ENCODE results near the gene PHF21B. TPM values are rescaled to one million over a fixed set of nuclear protein-coding genes. Genes with fewer than 3 reads are reported as not detected.

PHF21B gene
- total RNA-seq, 1 experiment from 2014 or later, result 4.5 TPM

DNA sequence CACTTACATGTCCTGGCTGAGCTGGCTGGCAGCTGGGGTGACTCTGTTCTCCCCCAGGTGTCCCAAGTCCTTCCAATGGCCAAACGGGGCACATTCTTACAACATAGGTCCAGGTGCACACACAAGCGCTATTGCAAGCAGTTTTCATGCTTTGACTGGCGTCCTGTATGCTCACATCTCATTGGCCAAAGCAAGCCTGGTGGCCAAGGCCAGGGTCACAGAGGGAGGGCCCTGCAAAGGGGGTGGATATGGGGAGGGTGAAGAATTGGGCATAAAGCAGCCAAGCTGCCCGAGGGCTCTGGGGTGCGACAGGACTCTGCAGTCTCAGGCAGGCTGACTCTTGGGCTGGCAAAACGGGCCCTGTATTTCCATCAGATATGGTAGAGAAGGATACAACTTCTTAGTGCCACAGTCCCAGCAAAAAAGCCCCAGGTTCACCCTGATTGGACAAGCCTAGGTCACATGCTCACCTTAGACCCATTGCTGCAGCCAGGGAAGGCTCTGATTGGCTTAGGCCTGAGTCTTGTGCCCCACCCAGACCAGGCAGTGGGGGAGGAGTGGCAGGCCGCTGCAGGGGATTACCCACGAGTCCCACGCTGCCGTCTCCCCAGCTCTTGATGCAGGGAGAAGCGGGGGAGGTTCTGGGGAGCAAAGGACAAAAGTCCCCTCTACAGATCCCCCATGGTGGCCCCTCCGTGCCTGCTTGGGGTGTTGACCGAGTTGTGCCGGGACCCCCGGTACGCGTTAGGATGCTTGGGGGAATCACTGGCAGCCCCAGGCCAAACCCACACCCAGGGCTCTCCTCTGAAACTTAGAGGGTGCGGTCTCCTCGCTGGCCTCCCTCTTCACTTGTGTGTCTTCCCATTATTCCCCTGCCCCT is 146.6 kb downstream of the PHF21B start:
- Histone ChIP-seq H3K36me3 (ENCODE audit: control insufficient read depth, insufficient read depth, low read length) (no peaks in the 10 kb centered on the region), H3K9me3 (ENCODE audit: control insufficient read depth, insufficient read depth, low read depth, low read length) (no peaks in the 10 kb centered on the region), H3K4me3 (ENCODE audit: low read depth in 2 of 2, low read length in 2 of 2) (no peak overlapping the region), H3K27me3 (ENCODE audit: control insufficient read depth, insufficient read depth, low read length) (no peaks in the 10 kb centered on the region), H3K27ac (ENCODE audit: low read length) (no peak overlapping the region), H3K4me1 (ENCODE audit: control insufficient read depth, insufficient read depth, low read length) (no peaks in the 10 kb centered on the region)
- POLR2A ChIA-PET, result no interaction called here
- ATAC-seq, result no peak
- no TSS peak for BruUV-seq (replicated peaks)
- TF ChIP-seq, protein P1, sequence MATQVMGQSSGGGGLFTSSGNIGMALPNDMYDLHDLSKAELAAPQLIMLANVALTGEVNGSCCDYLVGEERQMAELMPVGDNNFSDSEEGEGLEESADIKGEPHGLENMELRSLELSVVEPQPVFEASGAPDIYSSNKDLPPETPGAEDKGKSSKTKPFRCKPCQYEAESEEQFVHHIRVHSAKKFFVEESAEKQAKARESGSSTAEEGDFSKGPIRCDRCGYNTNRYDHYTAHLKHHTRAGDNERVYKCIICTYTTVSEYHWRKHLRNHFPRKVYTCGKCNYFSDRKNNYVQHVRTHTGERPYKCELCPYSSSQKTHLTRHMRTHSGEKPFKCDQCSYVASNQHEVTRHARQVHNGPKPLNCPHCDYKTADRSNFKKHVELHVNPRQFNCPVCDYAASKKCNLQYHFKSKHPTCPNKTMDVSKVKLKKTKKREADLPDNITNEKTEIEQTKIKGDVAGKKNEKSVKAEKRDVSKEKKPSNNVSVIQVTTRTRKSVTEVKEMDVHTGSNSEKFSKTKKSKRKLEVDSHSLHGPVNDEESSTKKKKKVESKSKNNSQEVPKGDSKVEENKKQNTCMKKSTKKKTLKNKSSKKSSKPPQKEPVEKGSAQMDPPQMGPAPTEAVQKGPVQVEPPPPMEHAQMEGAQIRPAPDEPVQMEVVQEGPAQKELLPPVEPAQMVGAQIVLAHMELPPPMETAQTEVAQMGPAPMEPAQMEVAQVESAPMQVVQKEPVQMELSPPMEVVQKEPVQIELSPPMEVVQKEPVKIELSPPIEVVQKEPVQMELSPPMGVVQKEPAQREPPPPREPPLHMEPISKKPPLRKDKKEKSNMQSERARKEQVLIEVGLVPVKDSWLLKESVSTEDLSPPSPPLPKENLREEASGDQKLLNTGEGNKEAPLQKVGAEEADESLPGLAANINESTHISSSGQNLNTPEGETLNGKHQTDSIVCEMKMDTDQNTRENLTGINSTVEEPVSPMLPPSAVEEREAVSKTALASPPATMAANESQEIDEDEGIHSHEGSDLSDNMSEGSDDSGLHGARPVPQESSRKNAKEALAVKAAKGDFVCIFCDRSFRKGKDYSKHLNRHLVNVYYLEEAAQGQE (IDR thresholded peaks at IDR 0.05; ENCODE audit: insufficient read depth in 1 of 2, low read depth in 2 of 2, low read length in 1 of 2), result no peak
- TF ChIP-seq POLR2AphosphoS5 (IDR thresholded peaks at IDR 0.05; ENCODE audit: low read depth, low read length) (no peak), SIN3A (IDR thresholded peaks at IDR 0.05; ENCODE audit: borderline replicate concordance, insufficient read depth, low read depth, low read length) (no peak), TCF7L2 (IDR thresholded peaks at IDR 0.05; ENCODE audit: low read depth, low read length) (no peak)
- TF ChIP-seq, protein P2, sequence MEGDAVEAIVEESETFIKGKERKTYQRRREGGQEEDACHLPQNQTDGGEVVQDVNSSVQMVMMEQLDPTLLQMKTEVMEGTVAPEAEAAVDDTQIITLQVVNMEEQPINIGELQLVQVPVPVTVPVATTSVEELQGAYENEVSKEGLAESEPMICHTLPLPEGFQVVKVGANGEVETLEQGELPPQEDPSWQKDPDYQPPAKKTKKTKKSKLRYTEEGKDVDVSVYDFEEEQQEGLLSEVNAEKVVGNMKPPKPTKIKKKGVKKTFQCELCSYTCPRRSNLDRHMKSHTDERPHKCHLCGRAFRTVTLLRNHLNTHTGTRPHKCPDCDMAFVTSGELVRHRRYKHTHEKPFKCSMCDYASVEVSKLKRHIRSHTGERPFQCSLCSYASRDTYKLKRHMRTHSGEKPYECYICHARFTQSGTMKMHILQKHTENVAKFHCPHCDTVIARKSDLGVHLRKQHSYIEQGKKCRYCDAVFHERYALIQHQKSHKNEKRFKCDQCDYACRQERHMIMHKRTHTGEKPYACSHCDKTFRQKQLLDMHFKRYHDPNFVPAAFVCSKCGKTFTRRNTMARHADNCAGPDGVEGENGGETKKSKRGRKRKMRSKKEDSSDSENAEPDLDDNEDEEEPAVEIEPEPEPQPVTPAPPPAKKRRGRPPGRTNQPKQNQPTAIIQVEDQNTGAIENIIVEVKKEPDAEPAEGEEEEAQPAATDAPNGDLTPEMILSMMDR (IDR thresholded peaks at IDR 0.05), result no peak
- no peak for DNase-seq (ENCODE audit: low read depth, low spot score)
- in situ Hi-C loops (cut with HindIII; ENCODE audit: low pct_unique_long_range_greater_than_20kb, low sequenced_read_pairs) (no loop called here), intact Hi-C loops (cut with micrococcal nuclease; ENCODE audit: unreplicated experiment) (no loop called here)
- CTCF ChIA-PET, result no interaction called here

DNA sequence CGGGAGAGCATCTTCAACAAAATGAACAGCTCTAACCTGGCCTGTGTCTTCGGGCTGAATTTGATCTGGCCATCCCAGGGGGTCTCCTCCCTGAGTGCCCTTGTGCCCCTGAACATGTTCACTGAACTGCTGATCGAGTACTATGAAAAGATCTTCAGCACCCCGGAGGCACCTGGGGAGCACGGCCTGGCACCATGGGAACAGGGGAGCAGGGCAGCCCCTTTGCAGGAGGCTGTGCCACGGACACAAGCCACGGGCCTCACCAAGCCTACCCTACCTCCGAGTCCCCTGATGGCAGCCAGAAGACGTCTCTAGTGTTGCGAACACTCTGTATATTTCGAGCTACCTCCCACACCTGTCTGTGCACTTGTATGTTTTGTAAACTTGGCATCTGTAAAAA is 147.5 kb downstream of the PHF21B start:
- no peaks in the 10 kb centered on the region for H3K4me1 ChIP-seq (ENCODE audit: control insufficient read depth, insufficient read depth, low read length)
- no peak overlapping the region for H3K27ac ChIP-seq (ENCODE audit: low read length)
- no peaks in the 10 kb centered on the region for H3K9me3 ChIP-seq (ENCODE audit: control insufficient read depth, insufficient read depth, low read depth, low read length)
- H3K4me3 ChIP-seq (ENCODE audit: low read depth in 2 of 2, low read length in 2 of 2), result no peak overlapping the region
- intact Hi-C loops (cut with micrococcal nuclease; ENCODE audit: unreplicated experiment), result no loop called here
- no peak for DNase-seq (ENCODE audit: low read depth, low spot score)
- TF ChIP-seq SIN3A (IDR thresholded peaks at IDR 0.05; ENCODE audit: borderline replicate concordance, insufficient read depth, low read depth, low read length) (no peak), POLR2AphosphoS5 (IDR thresholded peaks at IDR 0.05; ENCODE audit: low read depth, low read length) (no peak), TCF7L2 (IDR thresholded peaks at IDR 0.05; ENCODE audit: low read depth, low read length) (no peak)
- TF ChIP-seq, protein P1 (IDR thresholded peaks at IDR 0.05; ENCODE audit: insufficient read depth in 1 of 2, low read depth in 2 of 2, low read length in 1 of 2), result no peak
- TF ChIP-seq, protein P2 (IDR thresholded peaks at IDR 0.05), result no peak
- no peaks in the 10 kb centered on the region for H3K36me3 ChIP-seq (ENCODE audit: control insufficient read depth, insufficient read depth, low read length)
- ATAC-seq, result no peak
- ChIA-PET POLR2A (no interaction called here), CTCF (no interaction called here)
- no TSS peak for BruUV-seq (replicated peaks)
- H3K27me3 ChIP-seq (ENCODE audit: control insufficient read depth, insufficient read depth, low read length), result no peaks in the 10 kb centered on the region
- in situ Hi-C loops (cut with HindIII; ENCODE audit: low pct_unique_long_range_greater_than_20kb, low sequenced_read_pairs), result no loop called here
